ENCODE measurements around the gene MYO10.

Gene MYO10

DNA sequence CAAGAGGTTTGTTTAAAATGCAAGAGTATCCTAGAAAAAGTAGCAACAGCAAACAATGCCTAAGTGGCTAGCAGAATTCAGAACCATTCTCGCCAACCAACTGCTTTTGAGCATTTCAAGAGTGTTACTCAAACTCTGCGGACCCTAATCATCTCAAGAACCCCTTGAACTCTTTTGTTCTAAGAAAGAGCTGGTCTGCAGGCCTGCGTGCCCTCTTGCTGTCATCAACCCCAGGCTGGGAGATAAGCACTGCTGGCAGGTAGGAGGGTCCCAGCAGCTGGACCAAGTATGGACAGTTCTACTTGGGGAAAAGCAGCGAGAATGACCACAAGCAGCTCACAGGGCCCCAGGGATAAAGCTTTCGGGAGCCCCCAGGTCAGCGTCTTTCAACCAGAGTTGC is 38.3 kb downstream of the MYO10 start:
- Histone ChIP-seq H3K4me1 (ENCODE audit: control insufficient read depth, insufficient read depth, low read length) (peaks cover 70% of the 10 kb centered on the region), H3K9me3 (ENCODE audit: control insufficient read depth, insufficient read depth, low read depth, low read length) (no peaks in the 10 kb centered on the region), H3K27ac (ENCODE audit: low read depth, low read length) (no peak overlapping the region), H3K27me3 (ENCODE audit: control insufficient read depth, insufficient read depth, low read length) (no peaks in the 10 kb centered on the region), H3K9ac (ENCODE audit: low read length) (no peak overlapping the region), H3K4me3 (ENCODE audit: low read depth, low read length) (no peak overlapping the region), H3K36me3 (ENCODE audit: control insufficient read depth, insufficient read depth, low read length) (no peaks in the 10 kb centered on the region)

GRCh38 chr5:16897284-16897704 is 38.8 kb downstream of the MYO10 start:
- Histone ChIP-seq H3K9me3 (ENCODE audit: control insufficient read depth, insufficient read depth, low read depth, low read length) (no peaks in the 10 kb centered on the region), H3K36me3 (ENCODE audit: control insufficient read depth, insufficient read depth, low read length) (no peaks in the 10 kb centered on the region), H3K27ac (ENCODE audit: low read depth, low read length) (peak overlapping the region; percentile 6; the same call in 1 of the 2 replicates), H3K4me1 (ENCODE audit: control insufficient read depth, insufficient read depth, low read length) (peaks cover 70% of the 10 kb centered on the region), H3K4me3 (ENCODE audit: low read depth, low read length) (no peak overlapping the region), H3K9ac (ENCODE audit: low read length) (no peak overlapping the region), H3K27me3 (ENCODE audit: control insufficient read depth, insufficient read depth, low read length) (no peaks in the 10 kb centered on the region)

DNA sequence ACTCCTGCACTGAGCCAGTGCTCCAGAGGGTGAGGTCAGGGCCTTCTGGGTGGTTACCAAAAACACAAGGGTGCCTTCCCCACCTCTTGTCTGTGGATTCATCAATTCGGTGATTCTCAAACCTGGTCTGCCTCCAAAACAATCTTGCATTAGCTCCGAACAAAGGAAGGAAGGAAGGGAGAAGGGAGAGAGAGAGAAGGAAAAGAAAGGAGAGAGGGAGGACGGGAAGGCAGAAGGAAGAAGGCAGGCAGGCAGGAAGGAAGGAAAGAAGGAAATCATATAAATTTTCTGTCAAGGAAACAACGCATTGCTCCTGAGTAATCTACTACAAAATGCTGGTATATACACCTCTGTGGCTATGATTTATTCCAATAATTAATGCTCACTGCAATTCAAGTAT is 39.3 kb downstream of the MYO10 start:
- H3K36me3 ChIP-seq (ENCODE audit: control insufficient read depth, insufficient read depth, low read length): no peaks in the 10 kb centered on the region
- peaks cover 73% of the 10 kb centered on the region for H3K4me1 ChIP-seq (ENCODE audit: control insufficient read depth, insufficient read depth, low read length)
- H3K9ac ChIP-seq (ENCODE audit: low read length): peak overlapping the region; percentile 21
- no peaks in the 10 kb centered on the region for H3K27me3 ChIP-seq (ENCODE audit: control insufficient read depth, insufficient read depth, low read length)
- no peaks in the 10 kb centered on the region for H3K9me3 ChIP-seq (ENCODE audit: control insufficient read depth, insufficient read depth, low read depth, low read length)
- H3K4me3 ChIP-seq (ENCODE audit: low read depth, low read length): no peak overlapping the region
- peak overlapping the region; percentile 6; the same call in 1 of the 2 replicates for H3K27ac ChIP-seq (ENCODE audit: low read depth, low read length)

- Histone ChIP-seq H3K27ac (ENCODE audit: low read depth, low read length) (peak overlapping the region; percentile 5; the same call in 1 of the 2 replicates), H3K9ac (ENCODE audit: low read length) (no peak overlapping the region)
These were observed 41.6 kb downstream of the MYO10 start for GRCh38 chr5:16894236-16895057.

GRCh38 chr5:16891033-16891432 is 45.1 kb downstream of the MYO10 start:
- Histone ChIP-seq H3K4me1 (ENCODE audit: control insufficient read depth, insufficient read depth, low read length) (peaks cover 59% of the 10 kb centered on the region), H3K27ac (ENCODE audit: low read depth, low read length) (no peak overlapping the region), H3K9me3 (ENCODE audit: control insufficient read depth, insufficient read depth, low read depth, low read length) (no peaks in the 10 kb centered on the region), H3K4me3 (ENCODE audit: low read depth, low read length) (no peak overlapping the region), H3K36me3 (ENCODE audit: control insufficient read depth, insufficient read depth, low read length) (no peaks in the 10 kb centered on the region), H3K27me3 (ENCODE audit: control insufficient read depth, insufficient read depth, low read length) (no peaks in the 10 kb centered on the region), H3K9ac (ENCODE audit: low read length) (no peak overlapping the region)

More at GRCh38 chr5:16894236-16895057, 41.6 kb downstream of the MYO10 start:
- H3K27me3 ChIP-seq (ENCODE audit: control insufficient read depth, insufficient read depth, low read length): no peaks in the 10 kb centered on the region
- no peaks in the 10 kb centered on the region for H3K9me3 ChIP-seq (ENCODE audit: control insufficient read depth, insufficient read depth, low read depth, low read length)
- no peak overlapping the region for H3K4me3 ChIP-seq (ENCODE audit: low read depth, low read length)
- peaks cover 74% of the 10 kb centered on the region for H3K4me1 ChIP-seq (ENCODE audit: control insufficient read depth, insufficient read depth, low read length)
- H3K36me3 ChIP-seq (ENCODE audit: control insufficient read depth, insufficient read depth, low read length): no peaks in the 10 kb centered on the region

DNA sequence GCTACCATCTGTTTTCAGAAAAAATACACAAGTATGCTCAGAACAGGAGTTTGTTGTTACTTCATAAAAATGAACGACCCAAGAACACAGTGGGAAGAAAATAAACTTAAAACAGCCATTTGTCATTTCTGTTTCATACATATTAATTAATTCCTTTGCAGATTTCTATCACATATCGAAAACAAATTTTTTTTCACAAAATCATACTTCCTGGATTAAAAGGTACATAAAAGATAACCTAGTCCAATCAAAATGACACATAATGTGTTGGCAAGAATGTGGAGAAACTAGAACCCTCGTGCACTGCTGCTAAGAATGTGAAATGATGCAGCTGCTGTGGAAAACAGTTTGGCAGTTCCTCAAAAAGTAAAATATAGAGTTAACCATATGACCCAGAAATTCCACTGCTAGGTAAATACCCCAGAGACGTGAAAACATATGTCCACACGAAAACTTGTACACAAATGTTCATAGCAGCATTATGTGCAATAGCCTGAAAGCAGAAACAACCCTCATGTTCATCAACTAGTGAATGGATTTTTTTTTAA is 46.0 kb downstream of the MYO10 start:
- Histone ChIP-seq H3K9me3 (ENCODE audit: control insufficient read depth, insufficient read depth, low read depth, low read length) (no peaks in the 10 kb centered on the region), H3K36me3 (ENCODE audit: control insufficient read depth, insufficient read depth, low read length) (no peaks in the 10 kb centered on the region), H3K4me1 (ENCODE audit: control insufficient read depth, insufficient read depth, low read length) (peaks cover 49% of the 10 kb centered on the region), H3K9ac (ENCODE audit: low read length) (no peak overlapping the region), H3K4me3 (ENCODE audit: low read depth, low read length) (no peak overlapping the region), H3K27ac (ENCODE audit: low read depth, low read length) (no peak overlapping the region), H3K27me3 (ENCODE audit: control insufficient read depth, insufficient read depth, low read length) (no peaks in the 10 kb centered on the region)

GRCh38 chr5:16889203-16889971 is 46.7 kb downstream of the MYO10 start:
- Histone ChIP-seq H3K9me3 (ENCODE audit: control insufficient read depth, insufficient read depth, low read depth, low read length) (no peaks in the 10 kb centered on the region), H3K27ac (ENCODE audit: low read depth, low read length) (no peak overlapping the region), H3K4me1 (ENCODE audit: control insufficient read depth, insufficient read depth, low read length) (peaks cover 43% of the 10 kb centered on the region), H3K4me3 (ENCODE audit: low read depth, low read length) (no peak overlapping the region), H3K9ac (ENCODE audit: low read length) (peak overlapping the region; percentile 50), H3K36me3 (ENCODE audit: control insufficient read depth, insufficient read depth, low read length) (no peaks in the 10 kb centered on the region), H3K27me3 (ENCODE audit: control insufficient read depth, insufficient read depth, low read length) (no peaks in the 10 kb centered on the region)

DNA sequence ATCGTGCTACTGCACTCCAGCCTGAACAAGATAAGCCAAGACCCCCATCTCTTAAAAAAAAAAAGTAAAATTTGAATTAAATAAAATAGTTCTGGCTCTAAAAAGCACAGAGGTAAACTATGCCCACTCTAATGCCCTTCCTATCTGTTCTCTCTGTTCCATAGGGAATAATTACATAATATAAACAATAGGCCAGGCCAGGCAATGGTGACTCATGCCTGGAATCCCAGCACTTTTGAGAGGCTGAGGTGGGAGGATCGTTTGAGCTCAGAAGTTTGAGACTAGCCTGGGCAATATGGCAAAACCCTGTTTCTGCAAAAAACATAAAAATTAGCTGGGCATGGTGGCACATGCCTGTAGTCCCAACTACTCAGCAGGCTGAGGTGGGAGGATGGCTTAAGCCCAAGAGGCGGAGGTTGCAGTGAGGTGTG is 47.4 kb downstream of the MYO10 start:
- H3K9ac ChIP-seq (ENCODE audit: low read length): no peak overlapping the region
- no peaks in the 10 kb centered on the region for H3K27me3 ChIP-seq (ENCODE audit: control insufficient read depth, insufficient read depth, low read length)
- H3K4me1 ChIP-seq (ENCODE audit: control insufficient read depth, insufficient read depth, low read length): peaks cover 36% of the 10 kb centered on the region
- no peak overlapping the region for H3K4me3 ChIP-seq (ENCODE audit: low read depth, low read length)
- H3K9me3 ChIP-seq (ENCODE audit: control insufficient read depth, insufficient read depth, low read depth, low read length): no peaks in the 10 kb centered on the region
- no peak overlapping the region for H3K27ac ChIP-seq (ENCODE audit: low read depth, low read length)
- H3K36me3 ChIP-seq (ENCODE audit: control insufficient read depth, insufficient read depth, low read length): no peaks in the 10 kb centered on the region

DNA sequence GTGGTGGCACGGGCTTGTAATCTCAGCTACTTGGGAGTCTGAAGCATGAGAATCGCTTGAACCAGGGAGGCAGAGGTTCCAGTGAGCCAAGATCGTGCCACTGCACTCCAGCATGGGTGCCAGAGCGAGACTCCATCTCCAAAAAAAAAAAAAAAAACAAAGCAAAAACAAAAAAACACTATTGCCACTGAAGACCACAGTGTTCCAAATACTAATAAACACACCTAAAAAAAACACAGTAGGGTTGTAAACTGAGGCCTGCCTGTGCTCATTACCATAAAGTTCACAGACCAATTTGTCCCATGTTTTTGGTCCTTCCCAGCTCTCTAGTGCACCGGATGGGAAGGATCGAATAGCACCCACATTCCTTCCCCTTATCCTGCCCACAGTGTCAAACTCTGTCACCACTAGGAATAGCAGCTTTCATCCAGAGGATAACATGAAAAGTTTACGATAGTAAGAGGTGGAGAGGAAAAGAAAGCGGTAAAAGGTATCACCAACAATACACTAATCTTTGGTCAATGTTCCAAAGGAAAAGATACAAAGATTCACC is 49.2 kb downstream of the MYO10 start:
- no peak overlapping the region for H3K4me3 ChIP-seq (ENCODE audit: low read depth, low read length)
- H3K4me1 ChIP-seq (ENCODE audit: control insufficient read depth, insufficient read depth, low read length): peaks cover 35% of the 10 kb centered on the region

GRCh38 chr5:16886366-16886736 is 49.7 kb downstream of the MYO10 start:
- H3K4me1 ChIP-seq (ENCODE audit: control insufficient read depth, insufficient read depth, low read length): peaks cover 35% of the 10 kb centered on the region
- H3K4me3 ChIP-seq (ENCODE audit: low read depth, low read length): no peak overlapping the region
- H3K9me3 ChIP-seq (ENCODE audit: control insufficient read depth, insufficient read depth, low read depth, low read length): no peaks in the 10 kb centered on the region
- H3K27me3 ChIP-seq (ENCODE audit: control insufficient read depth, insufficient read depth, low read length): no peaks in the 10 kb centered on the region
- H3K27ac ChIP-seq (ENCODE audit: low read depth, low read length): no peak overlapping the region
- no peak overlapping the region for H3K9ac ChIP-seq (ENCODE audit: low read length)
- H3K36me3 ChIP-seq (ENCODE audit: control insufficient read depth, insufficient read depth, low read length): no peaks in the 10 kb centered on the region

More for the DNA sequence above, 49.2 kb downstream of the MYO10 start:
- Histone ChIP-seq H3K27me3 (ENCODE audit: control insufficient read depth, insufficient read depth, low read length) (no peaks in the 10 kb centered on the region), H3K36me3 (ENCODE audit: control insufficient read depth, insufficient read depth, low read length) (no peaks in the 10 kb centered on the region), H3K9me3 (ENCODE audit: control insufficient read depth, insufficient read depth, low read depth, low read length) (no peaks in the 10 kb centered on the region), H3K9ac (ENCODE audit: low read length) (no peak overlapping the region), H3K27ac (ENCODE audit: low read depth, low read length) (no peak overlapping the region)

Data from HUES6 (cell line).